A549 treated with dexamethasone at 1 μM for 4 hours (cell line): ENCODE measurements around the gene TUBGCP2. TPM values are rescaled to one million over a fixed set of nuclear protein-coding genes. Genes with fewer than 3 reads are reported as not detected.

Experiments used
- total RNA-seq: library from RNA; stranded (reverse); fragments of 200-300 nt; extraction: Qiagen RNA extraction; gene quantifications from 5 replicates; pipeline ENCODE4 v1.2.3, GENCODE V29; 2022

TUBGCP2 gene
- total RNA-seq = 36.0 to 38.5 TPM (median 37.2 TPM) in 5 replicates

DNA sequence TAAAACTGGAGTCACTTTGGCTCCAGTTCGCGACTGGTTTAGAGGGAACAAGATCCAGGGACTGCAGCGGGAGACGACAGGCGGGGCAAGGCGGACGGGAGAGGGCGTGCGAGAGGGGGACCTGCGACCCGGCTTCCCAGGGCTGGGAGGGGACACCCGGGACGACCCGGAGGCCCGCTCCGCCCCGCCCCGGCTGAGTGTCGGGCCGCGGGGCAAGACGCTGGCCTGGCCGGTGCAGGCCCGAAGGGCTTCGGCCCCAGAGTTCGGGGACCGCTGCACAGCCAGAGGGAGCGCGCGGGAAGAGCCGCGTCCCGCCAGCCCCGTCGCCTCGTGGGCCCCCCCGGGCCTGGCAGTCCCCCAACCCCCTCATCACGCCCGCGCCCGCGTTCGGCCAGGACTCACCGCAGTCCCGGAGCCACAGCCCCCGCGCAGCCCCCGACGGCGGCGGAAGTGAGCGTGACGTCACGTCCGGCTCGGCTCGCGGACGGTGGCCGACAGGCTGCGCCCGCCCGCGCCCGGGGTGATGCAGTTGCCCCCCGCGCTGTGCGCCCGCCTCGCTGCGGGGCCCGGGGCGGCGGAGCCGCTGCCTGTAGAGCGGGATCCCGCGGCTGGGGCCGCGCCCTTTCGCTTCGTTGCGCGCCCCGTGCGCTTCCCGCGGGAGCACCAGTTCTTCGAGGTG, at the start of gene TUBGCP2, which contains the start of gene ZNF511:
TSS of gene TUBGCP2 (minus strand) at position 452 of the 679 bp plus-strand sequence. CDS start 5,931 bp downstream, outside the sequence.
TSS of gene ZNF511 (plus strand) at position 494 of the 679 bp plus-strand sequence. CDS start at position 524, 30 bp downstream.

GRCh38 chr10:133357285-133358161, 48.9 kb upstream of the TUBGCP2 start, which contains the start of gene FUOM:
FUOM (minus strand) TSS chr10:133358019; CDS start chr10:133358007, 12 bp downstream.

DNA sequence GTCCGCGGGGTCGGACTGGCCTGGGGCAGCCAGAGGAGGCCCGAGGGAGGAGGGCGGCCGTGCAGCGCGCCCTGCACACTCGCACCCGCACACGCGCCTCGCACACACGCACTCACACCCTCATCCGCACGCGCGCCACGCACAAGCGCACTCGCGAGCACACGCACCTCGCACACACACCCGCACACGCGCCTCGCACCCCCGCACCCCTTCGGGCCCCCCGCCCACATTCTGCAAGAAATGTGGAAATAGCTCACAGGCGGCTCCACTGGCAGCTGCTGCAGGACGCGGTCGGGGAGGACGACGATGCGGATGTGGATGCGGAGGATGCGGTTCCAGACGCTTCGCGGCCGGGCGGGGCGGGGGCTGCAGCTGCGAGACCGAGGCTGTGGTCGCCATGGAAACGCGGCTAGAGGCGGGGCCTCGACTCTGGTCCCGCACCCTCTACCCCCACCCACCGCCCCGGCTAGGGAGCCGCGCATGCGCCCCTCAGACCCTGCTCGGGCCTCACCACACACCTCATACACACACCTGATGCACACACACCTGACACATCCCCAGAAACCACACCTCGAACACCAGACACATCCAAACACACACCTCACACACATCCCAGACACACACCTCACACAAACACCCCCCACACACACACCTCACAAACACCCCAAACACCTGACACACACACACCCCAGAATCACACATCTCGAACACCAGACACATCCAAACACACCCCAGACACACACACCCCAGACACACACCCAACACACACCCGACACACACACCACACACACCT, 28.1 kb upstream of the TUBGCP2 start, which contains the start of gene CALY:
TSS of gene CALY (minus strand) at position 320 of the 793 bp plus-strand sequence. CDS start 7,907 bp downstream, outside the sequence.

DNA sequence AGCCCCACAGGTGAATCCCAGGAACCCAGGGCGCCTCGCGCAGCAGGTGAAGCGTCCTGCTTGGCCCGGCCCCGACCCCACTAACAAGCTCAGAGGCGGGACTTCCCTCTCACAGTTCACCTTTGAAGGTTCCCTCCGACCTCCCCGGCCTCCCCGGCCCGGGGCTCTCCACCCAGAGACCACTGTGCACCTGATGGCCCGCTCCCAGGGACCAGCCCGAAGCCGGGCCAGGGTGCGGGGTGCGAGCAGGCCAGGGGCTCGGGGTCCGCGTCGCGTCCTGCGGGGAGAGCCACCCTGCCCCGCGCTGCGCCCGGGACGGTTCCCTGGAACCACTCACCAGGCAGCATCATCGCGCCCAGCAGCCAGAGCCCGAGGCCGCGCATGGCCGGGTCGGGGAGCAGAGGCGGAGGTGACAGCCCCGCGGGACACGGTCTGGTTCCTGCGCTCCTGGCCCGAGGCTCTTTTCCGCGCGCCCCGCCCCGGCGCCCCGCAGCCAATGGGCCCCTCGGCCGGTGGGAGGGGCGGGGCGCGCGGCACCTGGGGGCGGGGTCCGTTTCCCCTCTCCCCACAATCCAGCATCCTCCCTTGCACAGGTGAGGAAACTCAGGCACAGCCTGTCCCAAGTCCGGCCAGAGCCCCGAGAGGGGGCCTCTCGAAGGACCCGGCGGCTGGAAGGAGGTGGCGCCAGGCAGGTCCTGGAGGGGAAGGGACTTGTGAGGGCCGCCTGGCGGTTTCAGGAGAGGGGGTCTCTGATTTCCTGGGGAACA, 32.1 kb downstream of the TUBGCP2 start, which contains the start of gene ADAM8:
TSS of gene ADAM8 (minus strand) at position 434 of the 767 bp plus-strand sequence. CDS start at position 383, 51 bp downstream.

GRCh38 chr10:133237588-133238465, 70.8 kb downstream of the TUBGCP2 start, which contains the start of gene VENTX:
VENTX (plus strand) TSS chr10:133237855; CDS start chr10:133237915, 60 bp downstream.

DNA sequence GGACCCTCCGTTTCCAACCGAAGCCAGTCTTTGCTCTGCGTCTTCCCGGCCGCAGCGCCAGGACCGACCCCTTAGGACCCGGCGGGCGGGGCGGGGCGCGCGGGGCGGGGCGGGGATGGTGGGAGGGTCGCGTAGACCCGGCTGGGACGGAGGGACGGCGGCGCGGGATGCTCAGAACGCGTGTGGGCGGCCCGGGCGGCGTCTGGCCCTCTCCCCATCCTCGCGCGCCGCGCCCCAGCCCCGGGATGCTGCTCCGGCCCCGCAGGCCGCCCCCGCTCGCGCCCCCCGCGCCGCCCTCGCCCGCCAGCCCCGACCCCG, 78.7 kb downstream of the TUBGCP2 start, which contains the start of gene UTF1:
TSS of gene UTF1 (plus strand) at position 174 of the 318 bp plus-strand sequence. CDS start at position 246, 72 bp downstream.

Other genes starting within 250 kb of the TUBGCP2 start
- 0.24 to 0.44 TPM (median 0.34 TPM) in 5 replicates for gene ADGRA1, start 220.9 kb downstream of the TUBGCP2 start, total RNA-seq
- 0.60 to 1.5 TPM (median 1.3 TPM) in 5 replicates for gene KNDC1, start 148.7 kb downstream of the TUBGCP2 start, total RNA-seq
- gene UTF1, start 78.7 kb downstream of the TUBGCP2 start, total RNA-seq = not detected in 5 replicates
- gene VENTX, start 71.0 kb downstream of the TUBGCP2 start, total RNA-seq = not detected in 5 replicates
- 1.2 to 2.9 TPM (median 2.6 TPM) in 5 replicates for gene ADAM8, start 32.0 kb downstream of the TUBGCP2 start, total RNA-seq
- 60.8 to 75.5 TPM (median 68.0 TPM) in 5 replicates for gene ZNF511, start within 50 bp of the TUBGCP2 start, total RNA-seq
- 0.30 to 0.52 TPM (median 0.46 TPM) in 5 replicates for gene CALY, start 28.0 kb upstream of the TUBGCP2 start, total RNA-seq
- gene PRAP1, start 38.5 kb upstream of the TUBGCP2 start, total RNA-seq = 0.09 to 0.21 TPM (median 0.13 TPM) in 3 of 5 replicates, not detected in the others
- 11.3 to 14.6 TPM (median 13.2 TPM) in 5 replicates for gene FUOM, start 49.1 kb upstream of the TUBGCP2 start, total RNA-seq
- gene ECHS1, start 64.5 kb upstream of the TUBGCP2 start, total RNA-seq = 130 to 143 TPM (median 133 TPM) in 5 replicates
- 1.4 to 2.5 TPM (median 2.0 TPM) in 5 replicates for gene PAOX, start 70.4 kb upstream of the TUBGCP2 start, total RNA-seq
- gene MTG1, start 85.3 kb upstream of the TUBGCP2 start, total RNA-seq = 37.9 to 48.9 TPM (median 47.8 TPM) in 5 replicates
- gene SPRN, start 115.8 kb upstream of the TUBGCP2 start, total RNA-seq = 0.30 to 0.41 TPM (median 0.33 TPM) in 5 replicates
- 0.14 to 0.33 TPM (median 0.29 TPM) in 5 replicates for gene SCART1, start 145.1 kb upstream of the TUBGCP2 start, total RNA-seq
- gene CYP2E1, start 218.5 kb upstream of the TUBGCP2 start, total RNA-seq = 0.11 to 0.18 TPM (median 0.17 TPM) in 5 replicates